Right lobe of liver (tissue), 4 donors: Measurements from ENCODE around the gene ZNF598.

Experiments used
- POLR2A ChIP-seq: fragments of 450-650 bp; IDR thresholded peaks from one replicate; pipeline ENCODE4 v1.6.1; 2017; ENCODE audit warnings: antibody characterized with exemption, mild to moderate bottlenecking
- TF ChIP-seq, protein P1 (sequence below), 4 donors: fragments of 200-600 bp in 3 of 4; fragments of 450-650 bp in 1 of 4; IDR thresholded peaks; one replicate each; pipeline versions ENCODE4 v1.5.1 to v1.8.0; 2016 to 2022; ENCODE audit warnings: antibody characterized with exemption in 4 of 4, mild to moderate bottlenecking in 2 of 4
- donor health status: DM: no; HTN: no; CAD: no.
- donor health status: DM: no; HTN: no; CAD: no.
- donor health status: DM: no; HTN: yes; CAD: no.

DNA sequence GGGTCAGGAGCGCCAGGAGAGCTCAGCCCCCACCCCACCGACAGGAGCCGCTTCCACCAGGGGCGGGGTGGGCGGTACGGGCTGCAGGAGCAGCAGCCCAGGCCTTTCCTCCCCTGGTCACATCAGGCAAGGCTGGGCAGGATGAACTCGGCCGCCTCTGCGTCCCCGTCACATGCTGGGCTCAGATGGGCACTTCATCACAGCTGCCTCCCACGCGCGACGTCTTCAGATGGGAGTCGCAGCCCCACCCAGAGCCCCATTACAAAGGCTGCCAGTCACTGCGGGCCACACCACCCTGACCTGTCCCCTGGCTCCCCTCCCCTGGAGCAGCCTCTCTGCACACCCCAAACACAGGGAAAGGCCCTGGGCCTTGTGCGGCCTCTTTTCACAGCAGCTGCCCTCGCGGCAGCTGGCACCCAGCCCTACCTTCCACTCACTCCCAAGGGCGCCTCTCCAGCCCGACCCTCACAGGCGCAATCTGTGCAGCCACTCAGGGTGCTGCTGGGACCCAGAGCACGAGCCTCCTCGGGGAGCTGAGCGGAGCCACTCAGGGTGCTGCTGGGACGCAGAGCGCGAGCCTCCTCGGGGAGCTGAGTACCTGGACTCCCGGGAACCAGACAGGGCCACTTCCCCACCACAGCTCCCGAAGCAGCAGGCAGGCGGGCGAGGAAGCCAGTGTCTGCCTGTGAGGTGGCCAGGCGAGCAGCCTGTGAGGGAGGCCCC lies 4.7 kb downstream of the ZNF598 start:
- TF ChIP-seq, protein P1, sequence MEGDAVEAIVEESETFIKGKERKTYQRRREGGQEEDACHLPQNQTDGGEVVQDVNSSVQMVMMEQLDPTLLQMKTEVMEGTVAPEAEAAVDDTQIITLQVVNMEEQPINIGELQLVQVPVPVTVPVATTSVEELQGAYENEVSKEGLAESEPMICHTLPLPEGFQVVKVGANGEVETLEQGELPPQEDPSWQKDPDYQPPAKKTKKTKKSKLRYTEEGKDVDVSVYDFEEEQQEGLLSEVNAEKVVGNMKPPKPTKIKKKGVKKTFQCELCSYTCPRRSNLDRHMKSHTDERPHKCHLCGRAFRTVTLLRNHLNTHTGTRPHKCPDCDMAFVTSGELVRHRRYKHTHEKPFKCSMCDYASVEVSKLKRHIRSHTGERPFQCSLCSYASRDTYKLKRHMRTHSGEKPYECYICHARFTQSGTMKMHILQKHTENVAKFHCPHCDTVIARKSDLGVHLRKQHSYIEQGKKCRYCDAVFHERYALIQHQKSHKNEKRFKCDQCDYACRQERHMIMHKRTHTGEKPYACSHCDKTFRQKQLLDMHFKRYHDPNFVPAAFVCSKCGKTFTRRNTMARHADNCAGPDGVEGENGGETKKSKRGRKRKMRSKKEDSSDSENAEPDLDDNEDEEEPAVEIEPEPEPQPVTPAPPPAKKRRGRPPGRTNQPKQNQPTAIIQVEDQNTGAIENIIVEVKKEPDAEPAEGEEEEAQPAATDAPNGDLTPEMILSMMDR (IDR thresholded peaks at IDR 0.05), result no peak
- no peak for TF ChIP-seq POLR2A
